ENCODE measurements around the gene TRAPPC10. TPM values are rescaled to one million over a fixed set of nuclear protein-coding genes. Genes with fewer than 3 reads are reported as not detected.

TRAPPC10 gene
- polyA plus RNA-seq, 1 of the 3 experiments (the other 2 are of a cell fraction): 17.5 TPM

DNA sequence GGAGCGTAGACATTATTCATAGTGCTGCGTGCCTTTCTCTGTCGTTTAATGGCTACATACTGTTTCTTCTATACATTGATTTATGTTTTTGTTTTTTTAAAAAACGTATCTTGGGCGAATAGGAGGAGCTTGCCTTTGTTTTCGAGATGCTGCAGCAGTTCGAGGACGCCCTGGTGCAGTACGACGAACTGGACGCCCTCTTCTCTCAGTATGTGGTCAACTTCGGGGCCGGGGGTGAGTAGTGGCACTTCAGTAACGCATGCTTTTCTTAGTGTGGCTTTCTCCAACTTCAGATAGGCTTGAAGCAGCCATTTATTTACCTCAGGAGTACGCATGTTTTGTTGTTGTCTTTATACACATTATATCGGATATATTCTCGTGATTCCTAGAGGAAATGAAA is 46.9 kb downstream of the TRAPPC10 start:
- no peak for TF ChIP-seq YY1 (IDR thresholded peaks at IDR 0.05; ENCODE audit: low read depth)
- no peaks in the 10 kb centered on the region for H3K9me2 ChIP-seq
- no peaks in the 10 kb centered on the region for H3K27me3 ChIP-seq (ENCODE audit: insufficient read depth)
- H3K9ac ChIP-seq: no peak overlapping the region
- H3K36me3 ChIP-seq (replicated peaks in 1 of 2; ENCODE audit: control insufficient read depth in 1 of 2, insufficient read depth in 2 of 2, low read length in 1 of 2): peaks cover 31 to 51% of the 10 kb centered on the region in 2 experiments
- H2AFZ ChIP-seq (ENCODE audit: low read depth): no peak overlapping the region
- H3F3A ChIP-seq (replicated peaks; ENCODE audit: insufficient read depth): no peaks in the 10 kb centered on the region
- no peak for DNase-seq
- H3K4me3 ChIP-seq (ENCODE audit: low read depth in 2 of 2, low read length in 1 of 2): no peak overlapping the region
- no peaks in the 10 kb centered on the region; a peak in 1 of 4 replicates for H3K4me1 ChIP-seq (ENCODE audit: control insufficient read depth in 1 of 2, insufficient read depth in 2 of 2, low read depth in 1 of 2, low read length in 1 of 2)
- no peaks in the 10 kb centered on the region; the same call in none of the 2 replicates for H3K79me2 ChIP-seq (ENCODE audit: insufficient read depth)
- no peaks in the 10 kb centered on the region for H3K9me3 ChIP-seq
- ChIA-PET POLR2A (no interaction called here), CTCF (no interaction called here)
- no peaks in the 10 kb centered on the region for H4K20me1 ChIP-seq (ENCODE audit: insufficient read depth)
- H3K27ac ChIP-seq (ENCODE audit: low read depth in 2 of 2, low read length in 1 of 2): no peak overlapping the region
- WGBS (ENCODE audit: low lambda C conversion rate): 90% methylated on average over 17 of the region's 17 CpGs
- no peak overlapping the region for H3K4me2 ChIP-seq

- Histone ChIP-seq H3K4me2 (no peak overlapping the region), H3K9me3 (no peaks in the 10 kb centered on the region), H3F3A (replicated peaks; ENCODE audit: insufficient read depth) (no peaks in the 10 kb centered on the region), H3K9me2 (no peaks in the 10 kb centered on the region), H3K4me3 (ENCODE audit: low read depth in 2 of 2, low read length in 1 of 2) (no peak overlapping the region), H2AFZ (ENCODE audit: low read depth) (no peak overlapping the region), H3K27me3 (ENCODE audit: insufficient read depth) (no peaks in the 10 kb centered on the region), H3K36me3 (replicated peaks in 1 of 2; ENCODE audit: control insufficient read depth in 1 of 2, insufficient read depth in 2 of 2, low read length in 1 of 2) (peaks cover 35 to 53% of the 10 kb centered on the region in 2 experiments), H4K20me1 (ENCODE audit: insufficient read depth) (no peaks in the 10 kb centered on the region), H3K27ac (ENCODE audit: low read depth in 2 of 2, low read length in 1 of 2) (no peak overlapping the region), H3K9ac (no peak overlapping the region), H3K4me1 (ENCODE audit: control insufficient read depth in 1 of 2, insufficient read depth in 2 of 2, low read depth in 1 of 2, low read length in 1 of 2) (no peaks in the 10 kb centered on the region; a peak in 1 of 4 replicates), H3K79me2 (ENCODE audit: insufficient read depth) (peaks cover under 1% of the 10 kb centered on the region)
- WGBS (ENCODE audit: low lambda C conversion rate): 91% methylated on average over 4 of the region's 4 CpGs
- DNase-seq: no peak
- ChIA-PET POLR2A (no interaction called here), CTCF (no interaction called here)
- TF ChIP-seq ELF1 (IDR thresholded peaks at IDR 0.05): no peak
- TF ChIP-seq, protein P1, sequence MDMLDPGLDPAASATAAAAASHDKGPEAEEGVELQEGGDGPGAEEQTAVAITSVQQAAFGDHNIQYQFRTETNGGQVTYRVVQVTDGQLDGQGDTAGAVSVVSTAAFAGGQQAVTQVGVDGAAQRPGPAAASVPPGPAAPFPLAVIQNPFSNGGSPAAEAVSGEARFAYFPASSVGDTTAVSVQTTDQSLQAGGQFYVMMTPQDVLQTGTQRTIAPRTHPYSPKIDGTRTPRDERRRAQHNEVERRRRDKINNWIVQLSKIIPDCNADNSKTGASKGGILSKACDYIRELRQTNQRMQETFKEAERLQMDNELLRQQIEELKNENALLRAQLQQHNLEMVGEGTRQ (IDR thresholded peaks at IDR 0.05; ENCODE audit: borderline replicate concordance, low read depth, low read length): no peak
- TF ChIP-seq TAF1 (IDR thresholded peaks at IDR 0.05; ENCODE audit: borderline replicate concordance, low read depth, low read length): no peak
- TF ChIP-seq, protein P2, sequence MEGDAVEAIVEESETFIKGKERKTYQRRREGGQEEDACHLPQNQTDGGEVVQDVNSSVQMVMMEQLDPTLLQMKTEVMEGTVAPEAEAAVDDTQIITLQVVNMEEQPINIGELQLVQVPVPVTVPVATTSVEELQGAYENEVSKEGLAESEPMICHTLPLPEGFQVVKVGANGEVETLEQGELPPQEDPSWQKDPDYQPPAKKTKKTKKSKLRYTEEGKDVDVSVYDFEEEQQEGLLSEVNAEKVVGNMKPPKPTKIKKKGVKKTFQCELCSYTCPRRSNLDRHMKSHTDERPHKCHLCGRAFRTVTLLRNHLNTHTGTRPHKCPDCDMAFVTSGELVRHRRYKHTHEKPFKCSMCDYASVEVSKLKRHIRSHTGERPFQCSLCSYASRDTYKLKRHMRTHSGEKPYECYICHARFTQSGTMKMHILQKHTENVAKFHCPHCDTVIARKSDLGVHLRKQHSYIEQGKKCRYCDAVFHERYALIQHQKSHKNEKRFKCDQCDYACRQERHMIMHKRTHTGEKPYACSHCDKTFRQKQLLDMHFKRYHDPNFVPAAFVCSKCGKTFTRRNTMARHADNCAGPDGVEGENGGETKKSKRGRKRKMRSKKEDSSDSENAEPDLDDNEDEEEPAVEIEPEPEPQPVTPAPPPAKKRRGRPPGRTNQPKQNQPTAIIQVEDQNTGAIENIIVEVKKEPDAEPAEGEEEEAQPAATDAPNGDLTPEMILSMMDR (IDR thresholded peaks at IDR 0.05): no peak
- no peak for TF ChIP-seq JUND (IDR thresholded peaks at IDR 0.05)
- TF ChIP-seq EP300 (IDR thresholded peaks at IDR 0.05; ENCODE audit: borderline replicate concordance in 1 of 2, low read depth in 1 of 2, low read length in 1 of 2): no peak
- no peak for TF ChIP-seq RCOR1 (IDR thresholded peaks at IDR 0.05; ENCODE audit: low read length)
- no peak for TF ChIP-seq RAD21 (IDR thresholded peaks at IDR 0.05; ENCODE audit: low read length)
- no peak for TF ChIP-seq SIN3A (IDR thresholded peaks at IDR 0.05; ENCODE audit: borderline replicate concordance, low read depth, low read length)
- TF ChIP-seq, protein P3, sequence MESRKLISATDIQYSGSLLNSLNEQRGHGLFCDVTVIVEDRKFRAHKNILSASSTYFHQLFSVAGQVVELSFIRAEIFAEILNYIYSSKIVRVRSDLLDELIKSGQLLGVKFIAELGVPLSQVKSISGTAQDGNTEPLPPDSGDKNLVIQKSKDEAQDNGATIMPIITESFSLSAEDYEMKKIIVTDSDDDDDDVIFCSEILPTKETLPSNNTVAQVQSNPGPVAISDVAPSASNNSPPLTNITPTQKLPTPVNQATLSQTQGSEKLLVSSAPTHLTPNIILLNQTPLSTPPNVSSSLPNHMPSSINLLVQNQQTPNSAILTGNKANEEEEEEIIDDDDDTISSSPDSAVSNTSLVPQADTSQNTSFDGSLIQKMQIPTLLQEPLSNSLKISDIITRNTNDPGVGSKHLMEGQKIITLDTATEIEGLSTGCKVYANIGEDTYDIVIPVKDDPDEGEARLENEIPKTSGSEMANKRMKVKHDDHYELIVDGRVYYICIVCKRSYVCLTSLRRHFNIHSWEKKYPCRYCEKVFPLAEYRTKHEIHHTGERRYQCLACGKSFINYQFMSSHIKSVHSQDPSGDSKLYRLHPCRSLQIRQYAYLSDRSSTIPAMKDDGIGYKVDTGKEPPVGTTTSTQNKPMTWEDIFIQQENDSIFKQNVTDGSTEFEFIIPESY (IDR thresholded peaks at IDR 0.05; ENCODE audit: borderline replicate concordance, low read depth): no peak
- no peak for TF ChIP-seq NFIC (IDR thresholded peaks at IDR 0.05; ENCODE audit: borderline replicate concordance)
- no peak for TF ChIP-seq IRF3 (IDR thresholded peaks at IDR 0.05; ENCODE audit: low read depth, low read length)
- no peak for TF ChIP-seq MEF2A (IDR thresholded peaks at IDR 0.05; ENCODE audit: borderline replicate concordance, low read depth)
Measured at GRCh38 chr21:44059710-44060109, 47.6 kb downstream of the TRAPPC10 start.
